ENCODE measurements around the gene MIEF1.
A peak's percentile ranks its signal among the peaks of the same experiment; 100 is the strongest.

Gene MIEF1

GRCh38 chr22:39563571-39564428 lies 61.7 kb downstream of the MIEF1 start:
- Histone ChIP-seq H3K4ac (ENCODE audit: low read length) (no peak overlapping the region), H2AK5ac (ENCODE audit: low read depth, low read length) (no peak overlapping the region), H3K27me3 (ENCODE audit: control insufficient read depth in 3 of 3, insufficient read depth in 3 of 3, low read depth in 1 of 3, low read length in 3 of 3) (peaks cover 0 to 36% (median 21%) of the 10 kb centered on the region in 3 experiments), H3K18ac (ENCODE audit: low read length) (no peak overlapping the region), H3K27ac (replicated peaks; ENCODE audit: low read length) (no peak overlapping the region), H2BK5ac (ENCODE audit: low read length) (no peak overlapping the region), H2BK120ac (ENCODE audit: low read depth, low read length) (no peak overlapping the region), H4K8ac (ENCODE audit: low read depth, low read length) (no peak overlapping the region), H3K4me3 (ENCODE audit: low read length in 2 of 2) (peak overlapping the region in 1 of 2 donors; percentile 7), H3K4me2 (ENCODE audit: insufficient read depth, low read length, poor library complexity, severe bottlenecking) (no peak overlapping the region), H3K9ac (ENCODE audit: low read depth, low read length, poor library complexity) (peak overlapping the region; percentile 53), H4K91ac (ENCODE audit: low read depth, low read length, poor library complexity) (peak overlapping the region; percentile 0), H3K9me3 (replicated peaks in 1 of 2; ENCODE audit: control insufficient read depth in 2 of 2, insufficient read depth in 1 of 2, low read depth in 1 of 2, low read length in 2 of 2) (peaks cover 0 to 11% of the 10 kb centered on the region in 2 donors), H3K4me1 (ENCODE audit: control insufficient read depth in 2 of 2, insufficient read depth in 1 of 2, low read depth in 1 of 2, low read length in 2 of 2) (peaks cover 0 to 7% of the 10 kb centered on the region in 2 donors), H3K14ac (ENCODE audit: low read length) (peak overlapping the region; percentile 49), H2AFZ (ENCODE audit: low read length) (no peak overlapping the region), H2BK15ac (ENCODE audit: low read length) (no peak overlapping the region), H3K23ac (ENCODE audit: low read depth, low read length, poor library complexity) (peak overlapping the region; percentile 1), H2BK12ac (ENCODE audit: low read length) (no peak overlapping the region), H3K79me1 (ENCODE audit: low read depth, low read length) (no peaks in the 10 kb centered on the region), H3K36me3 (replicated peaks in 1 of 2; ENCODE audit: control insufficient read depth in 2 of 2, insufficient read depth in 2 of 2, low read length in 2 of 2) (peaks cover 0 to 3% of the 10 kb centered on the region in 2 donors)
- DNase-seq (ENCODE audit: low spot score) = no peak
- WGBS, 2 donors (ENCODE audit: extremely low coverage in 2 of 2, insufficient read length in 2 of 2, insufficient replicate concordance in 1 of 2) = no CpG with 5 or more reads among the region's 7 CpGs

GRCh38 chr22:39565414-39565944 lies 63.4 kb downstream of the MIEF1 start:
- DNase-seq (ENCODE audit: low spot score) = no peak
- no peak overlapping the region for H2BK5ac ChIP-seq (ENCODE audit: low read length)

DNA sequence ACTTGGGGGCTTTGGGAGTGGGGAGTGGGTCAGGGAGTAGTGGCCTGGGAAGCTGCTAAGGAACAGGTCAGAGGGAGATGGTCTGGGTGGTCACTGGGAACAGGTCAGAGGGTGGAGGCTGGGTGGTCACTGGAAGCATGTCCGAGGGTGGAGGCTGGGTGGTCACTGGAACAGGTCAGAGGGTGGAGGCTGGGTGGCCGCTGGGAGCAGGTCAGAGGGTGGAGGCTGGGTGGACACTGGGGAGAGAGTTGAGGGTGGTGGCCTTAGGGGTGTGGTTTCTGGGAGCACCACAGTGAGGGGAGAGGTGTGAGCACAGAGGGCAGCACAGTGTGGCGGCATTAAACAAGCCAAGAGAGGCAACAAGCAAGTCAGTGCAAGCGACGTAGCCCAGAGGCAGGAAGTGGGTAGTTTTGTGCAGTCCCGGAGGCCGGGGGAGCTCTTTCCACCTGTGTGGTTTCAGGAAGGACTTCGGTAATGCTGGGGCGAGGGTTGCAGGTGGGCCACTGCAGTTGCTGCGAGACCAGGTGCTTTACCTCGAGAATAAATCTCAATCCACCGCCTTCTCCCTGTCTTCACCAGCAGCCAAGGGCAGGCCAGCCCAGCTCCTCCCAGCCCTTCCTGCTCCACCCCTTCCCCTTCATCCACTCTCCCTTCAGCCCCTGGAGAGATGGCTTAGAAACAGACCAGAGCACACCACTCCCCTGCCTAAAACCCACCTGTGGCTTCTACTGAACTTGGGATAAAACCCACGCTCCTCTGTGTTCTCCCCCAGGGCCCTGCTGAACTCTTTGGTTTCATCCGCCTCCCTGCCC lies 65.3 kb downstream of the MIEF1 start:
- Histone ChIP-seq H2AK5ac (ENCODE audit: low read depth, low read length) (no peak overlapping the region), H3K14ac (ENCODE audit: low read length) (no peak overlapping the region), H3K36me3 (replicated peaks in 1 of 2; ENCODE audit: control insufficient read depth in 2 of 2, insufficient read depth in 2 of 2, low read length in 2 of 2) (peaks cover 0 to 3% of the 10 kb centered on the region in 2 donors), H3K18ac (ENCODE audit: low read length) (no peak overlapping the region), H3K4ac (ENCODE audit: low read length) (no peak overlapping the region), H2BK5ac (ENCODE audit: low read length) (no peak overlapping the region), H3K23ac (ENCODE audit: low read depth, low read length, poor library complexity) (no peak overlapping the region), H3K4me1 (ENCODE audit: control insufficient read depth in 2 of 2, insufficient read depth in 1 of 2, low read depth in 1 of 2, low read length in 2 of 2) (peaks cover 0 to 2% of the 10 kb centered on the region in 2 donors), H3K27me3 (ENCODE audit: control insufficient read depth in 3 of 3, insufficient read depth in 3 of 3, low read depth in 1 of 3, low read length in 3 of 3) (peaks cover 0 to 8% (median 4%) of the 10 kb centered on the region in 3 experiments), H3K9me3 (replicated peaks in 1 of 2; ENCODE audit: control insufficient read depth in 2 of 2, insufficient read depth in 1 of 2, low read depth in 1 of 2, low read length in 2 of 2) (peaks cover 0 to 11% of the 10 kb centered on the region in 2 donors), H2BK12ac (ENCODE audit: low read length) (no peak overlapping the region), H3K27ac (replicated peaks; ENCODE audit: low read length) (no peak overlapping the region), H4K91ac (ENCODE audit: low read depth, low read length, poor library complexity) (no peak overlapping the region), H3K9ac (ENCODE audit: low read depth, low read length, poor library complexity) (no peak overlapping the region), H2AFZ (ENCODE audit: low read length) (no peak overlapping the region), H3K4me2 (ENCODE audit: insufficient read depth, low read length, poor library complexity, severe bottlenecking) (no peak overlapping the region), H3K4me3 (ENCODE audit: low read length in 2 of 2) (no peak overlapping the region), H2BK15ac (ENCODE audit: low read length) (no peak overlapping the region), H2BK120ac (ENCODE audit: low read depth, low read length) (no peak overlapping the region), H3K79me1 (ENCODE audit: low read depth, low read length) (no peaks in the 10 kb centered on the region), H4K8ac (ENCODE audit: low read depth, low read length) (no peak overlapping the region)
- no peak for DNase-seq (ENCODE audit: low spot score)
- no CpG with 5 or more reads among the region's 14 CpGs for WGBS, 2 donors (ENCODE audit: extremely low coverage in 2 of 2, insufficient read length in 2 of 2, insufficient replicate concordance in 1 of 2)

More at GRCh38 chr22:39565414-39565944, 63.4 kb downstream of the MIEF1 start:
- H3K9me3 ChIP-seq (replicated peaks in 1 of 2; ENCODE audit: control insufficient read depth in 2 of 2, insufficient read depth in 1 of 2, low read depth in 1 of 2, low read length in 2 of 2) = peaks cover 0 to 11% of the 10 kb centered on the region in 2 donors
- H3K27me3 ChIP-seq (ENCODE audit: control insufficient read depth in 3 of 3, insufficient read depth in 3 of 3, low read depth in 1 of 3, low read length in 3 of 3) = peaks cover 0 to 20% (median 7%) of the 10 kb centered on the region in 3 experiments
- no peak overlapping the region for H4K8ac ChIP-seq (ENCODE audit: low read depth, low read length)
- no peak overlapping the region for H2BK120ac ChIP-seq (ENCODE audit: low read depth, low read length)
- WGBS, 2 donors (ENCODE audit: extremely low coverage in 2 of 2, insufficient read length in 2 of 2, insufficient replicate concordance in 1 of 2) = 100% methylated on average over 1 to 4 of the region's 5 CpGs
- no peak overlapping the region for H2BK12ac ChIP-seq (ENCODE audit: low read length)
- no peak overlapping the region for H3K9ac ChIP-seq (ENCODE audit: low read depth, low read length, poor library complexity)
- H3K79me1 ChIP-seq (ENCODE audit: low read depth, low read length) = no peaks in the 10 kb centered on the region
- no peak overlapping the region for H2AK5ac ChIP-seq (ENCODE audit: low read depth, low read length)
- no peak overlapping the region for H3K4me2 ChIP-seq (ENCODE audit: insufficient read depth, low read length, poor library complexity, severe bottlenecking)
- H4K91ac ChIP-seq (ENCODE audit: low read depth, low read length, poor library complexity) = no peak overlapping the region
- no peak overlapping the region for H2AFZ ChIP-seq (ENCODE audit: low read length)
- H3K4me1 ChIP-seq (ENCODE audit: control insufficient read depth in 2 of 2, insufficient read depth in 1 of 2, low read depth in 1 of 2, low read length in 2 of 2) = peaks cover 0 to 2% of the 10 kb centered on the region in 2 donors
- no peak overlapping the region for H2BK15ac ChIP-seq (ENCODE audit: low read length)
- H3K27ac ChIP-seq (replicated peaks; ENCODE audit: low read length) = no peak overlapping the region
- H3K23ac ChIP-seq (ENCODE audit: low read depth, low read length, poor library complexity) = no peak overlapping the region
- no peak overlapping the region for H3K14ac ChIP-seq (ENCODE audit: low read length)
- H3K36me3 ChIP-seq (replicated peaks in 1 of 2; ENCODE audit: control insufficient read depth in 2 of 2, insufficient read depth in 2 of 2, low read length in 2 of 2) = peaks cover 0 to 3% of the 10 kb centered on the region in 2 donors
- H3K4me3 ChIP-seq (ENCODE audit: low read length in 2 of 2) = peak overlapping the region in 1 of 2 donors; percentile 61
- no peak overlapping the region for H3K18ac ChIP-seq (ENCODE audit: low read length)
- no peak overlapping the region for H3K4ac ChIP-seq (ENCODE audit: low read length)

Measured in neuronal stem cell (in vitro differentiated cells).